ENCODE measurements around the gene CLCN2.

CLCN2 gene

GRCh38 chr3:184361532-184361931 lies at the start of gene CLCN2, which contains the start of gene POLR2H:
Gene CLCN2, minus strand, starts transcription at chr3:184361605. Its CDS starts 126 bp downstream, at chr3:184361479.
Gene POLR2H, plus strand, starts transcription at chr3:184361710. Its CDS starts 1,783 bp downstream, at chr3:184363493.
- no peak for DNase-seq (ENCODE audit: low read depth)

DNA sequence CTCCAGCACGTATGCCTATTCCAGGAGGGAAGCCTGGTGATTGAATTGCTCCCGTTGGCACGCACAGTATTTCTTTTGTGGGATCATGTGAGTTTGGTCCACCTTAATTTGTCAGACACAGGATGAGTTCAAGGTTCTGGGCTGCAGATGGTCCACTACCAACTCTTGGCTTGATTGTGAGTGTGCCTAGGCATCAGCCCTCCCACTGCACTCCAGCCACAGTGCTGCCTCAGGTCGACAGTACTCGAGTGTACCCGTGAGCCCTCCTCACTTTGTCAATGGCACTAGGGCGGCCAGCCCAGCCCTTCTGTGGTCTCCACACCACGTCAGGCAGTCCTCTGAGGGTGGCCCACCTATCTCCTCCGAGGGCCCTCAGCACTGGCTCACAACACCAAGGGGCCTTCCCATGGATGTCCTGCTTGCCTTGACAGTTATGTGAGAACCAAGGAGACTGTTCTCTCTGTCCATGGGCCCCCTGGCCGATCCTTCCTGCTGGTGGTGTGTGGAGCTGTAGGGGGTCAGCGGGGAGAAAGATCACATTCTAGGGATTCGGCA lies 48.6 kb upstream of the CLCN2 start:
- no peak for DNase-seq (ENCODE audit: low read depth)

DNA sequence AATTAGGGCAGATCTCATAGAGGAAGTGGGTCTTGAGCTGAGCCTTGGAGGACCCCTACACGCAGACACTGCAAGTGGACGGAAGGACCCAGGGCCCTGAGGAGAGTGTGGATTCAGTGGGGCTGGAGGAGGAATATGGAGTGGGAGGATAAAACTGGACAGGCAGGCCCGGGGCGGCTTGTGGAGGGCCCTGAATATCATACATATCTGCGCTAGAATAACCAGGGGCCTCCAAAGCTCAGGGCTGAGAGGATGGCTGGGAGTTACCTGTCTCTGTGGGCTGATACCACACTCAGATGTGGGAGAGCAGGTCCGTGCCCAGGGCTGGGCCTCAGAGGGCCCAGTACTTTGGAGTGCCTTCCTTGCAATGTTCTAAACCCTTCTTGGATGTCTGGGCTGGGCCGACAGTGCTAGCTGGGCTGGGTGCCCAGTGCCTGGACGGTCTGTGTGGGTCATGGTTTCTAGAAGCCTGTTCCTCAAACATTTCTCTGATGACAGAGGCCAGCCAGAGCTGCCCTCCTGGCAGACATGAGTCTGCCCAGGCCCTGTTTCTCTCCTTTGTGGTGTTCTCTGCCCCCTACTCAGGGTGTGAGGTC lies 48.0 kb upstream of the CLCN2 start:
- no peak for DNase-seq (ENCODE audit: low read depth)

- no peak for DNase-seq (ENCODE audit: low read depth)
Measured at GRCh38 chr3:184405075-184406030, 43.9 kb upstream of the CLCN2 start.

DNA sequence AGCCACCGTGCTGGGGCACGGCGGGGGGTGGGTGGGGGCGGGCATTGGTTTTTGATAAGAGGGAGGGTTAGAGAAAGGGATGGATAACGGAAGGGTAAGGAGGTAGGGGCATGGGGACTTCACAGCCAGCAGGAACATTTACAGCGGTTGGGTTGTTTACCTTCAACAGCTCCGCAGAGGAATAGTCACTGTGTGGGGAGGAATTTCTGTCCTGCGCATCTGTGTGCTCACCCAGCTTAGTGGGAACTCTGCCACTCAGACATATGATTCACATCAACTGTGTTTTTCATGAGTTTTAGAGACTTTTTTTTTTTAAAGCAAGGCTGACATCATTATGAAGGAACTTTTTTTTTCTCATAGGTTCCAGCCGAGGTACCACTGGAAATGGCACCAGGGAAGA lies 38.0 kb upstream of the CLCN2 start:
- DNase-seq (ENCODE audit: low read depth): no peak

GRCh38 chr3:184395320-184395660 lies 33.9 kb upstream of the CLCN2 start:
- no peak for DNase-seq (ENCODE audit: low read depth)

GRCh38 chr3:184391266-184391665 lies 29.9 kb upstream of the CLCN2 start:
- DNase-seq (ENCODE audit: low read depth): no peak

DNA sequence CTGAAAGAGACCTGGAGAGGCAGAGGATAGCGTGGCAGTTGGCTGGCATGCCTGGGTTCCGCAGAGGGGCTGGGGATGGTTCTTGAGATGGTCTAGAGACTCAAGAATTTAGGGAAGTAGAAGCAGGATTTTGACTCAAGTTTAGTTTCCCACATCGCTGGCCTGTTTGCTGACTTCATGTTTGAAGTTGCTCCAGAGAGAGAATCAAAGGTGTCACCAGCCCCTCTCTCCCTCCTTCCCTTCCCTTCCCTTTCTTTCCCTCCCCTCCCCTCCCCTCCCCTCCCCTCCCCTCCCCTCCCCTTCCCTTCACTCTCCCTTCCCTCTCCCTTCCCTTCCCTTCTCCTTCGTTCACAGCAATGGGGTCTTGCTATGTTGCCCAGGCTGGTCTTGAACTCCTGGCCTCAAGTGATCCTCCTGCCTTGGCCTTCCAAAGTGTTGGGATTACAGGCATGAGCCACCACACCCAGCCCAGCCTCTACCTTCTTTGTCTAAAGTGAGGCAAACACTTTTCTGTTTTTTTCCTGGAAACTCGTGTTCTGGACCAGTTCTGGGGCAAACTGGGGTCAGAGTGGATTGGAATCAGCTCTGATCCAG lies 28.6 kb upstream of the CLCN2 start:
- DNase-seq (ENCODE audit: low read depth): no peak

GRCh38 chr3:184389384-184389783 lies 28.0 kb upstream of the CLCN2 start:
- no peak for DNase-seq (ENCODE audit: low read depth)

GRCh38 chr3:184388936-184389230 lies 27.5 kb upstream of the CLCN2 start:
- no peak for DNase-seq (ENCODE audit: low read depth)

DNA sequence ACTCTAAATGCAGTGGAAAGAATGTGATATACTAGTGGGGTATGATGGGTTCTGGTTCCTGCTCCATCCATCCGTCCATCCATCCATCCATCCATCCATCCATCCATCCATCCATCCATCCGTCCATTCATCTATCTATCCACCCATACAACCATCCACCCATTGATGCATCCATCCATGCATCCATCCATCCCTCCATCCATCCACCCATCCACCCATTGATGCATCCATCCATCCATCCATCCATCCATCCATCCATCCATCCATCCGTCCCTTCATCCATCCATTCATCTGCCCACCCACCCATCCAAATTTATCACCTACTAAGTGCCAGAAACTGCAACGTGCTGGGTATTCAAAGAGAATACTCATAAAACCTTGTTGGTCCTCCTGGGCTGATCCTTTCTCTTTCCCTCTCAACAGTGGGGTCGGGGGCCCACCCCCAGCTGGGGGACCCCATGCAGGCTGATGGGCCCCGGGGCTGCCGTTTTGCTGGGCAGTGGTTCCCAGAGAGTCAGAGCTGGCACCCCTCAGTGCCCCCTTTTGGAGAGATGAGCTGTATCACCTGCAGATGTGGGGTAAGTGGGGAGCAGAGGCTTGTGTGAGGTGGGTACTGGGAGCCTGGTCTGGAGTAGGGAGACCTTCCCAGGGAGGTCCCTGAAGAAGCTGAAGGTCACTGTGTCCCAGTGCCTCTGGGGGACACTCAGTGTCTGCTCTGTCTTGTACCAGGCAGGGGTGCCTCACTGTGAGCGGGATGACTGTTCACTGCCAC lies 26.9 kb upstream of the CLCN2 start:
- DNase-seq (ENCODE audit: low read depth): no peak

GRCh38 chr3:184387174-184387714 lies 25.8 kb upstream of the CLCN2 start:
- DNase-seq (ENCODE audit: low read depth): no peak

GRCh38 chr3:184386047-184386806 lies 24.8 kb upstream of the CLCN2 start:
- DNase-seq (ENCODE audit: low read depth): no peak

GRCh38 chr3:184384856-184385422 lies 23.5 kb upstream of the CLCN2 start:
- no peak for DNase-seq (ENCODE audit: low read depth)

DNA sequence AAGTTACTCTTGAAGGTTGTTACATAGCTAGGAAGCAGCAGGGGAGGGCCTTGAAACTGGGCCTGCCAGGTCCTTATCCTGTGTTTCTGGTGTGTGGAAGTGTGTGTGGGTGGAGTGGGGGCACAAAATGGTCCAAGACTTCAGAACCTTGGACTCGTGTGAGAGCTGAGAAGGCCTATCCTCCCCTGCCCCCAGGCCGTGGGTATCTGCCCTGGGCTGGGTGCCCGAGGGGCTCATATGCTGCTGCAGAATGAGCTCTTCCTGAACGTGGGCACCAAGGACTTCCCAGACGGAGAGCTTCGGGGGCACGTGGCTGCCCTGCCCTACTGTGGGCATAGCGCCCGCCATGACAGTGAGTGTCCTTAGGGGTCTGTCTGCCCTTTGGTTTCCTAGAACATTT lies 22.9 kb upstream of the CLCN2 start:
- DNase-seq (ENCODE audit: low read depth): no peak

DNA sequence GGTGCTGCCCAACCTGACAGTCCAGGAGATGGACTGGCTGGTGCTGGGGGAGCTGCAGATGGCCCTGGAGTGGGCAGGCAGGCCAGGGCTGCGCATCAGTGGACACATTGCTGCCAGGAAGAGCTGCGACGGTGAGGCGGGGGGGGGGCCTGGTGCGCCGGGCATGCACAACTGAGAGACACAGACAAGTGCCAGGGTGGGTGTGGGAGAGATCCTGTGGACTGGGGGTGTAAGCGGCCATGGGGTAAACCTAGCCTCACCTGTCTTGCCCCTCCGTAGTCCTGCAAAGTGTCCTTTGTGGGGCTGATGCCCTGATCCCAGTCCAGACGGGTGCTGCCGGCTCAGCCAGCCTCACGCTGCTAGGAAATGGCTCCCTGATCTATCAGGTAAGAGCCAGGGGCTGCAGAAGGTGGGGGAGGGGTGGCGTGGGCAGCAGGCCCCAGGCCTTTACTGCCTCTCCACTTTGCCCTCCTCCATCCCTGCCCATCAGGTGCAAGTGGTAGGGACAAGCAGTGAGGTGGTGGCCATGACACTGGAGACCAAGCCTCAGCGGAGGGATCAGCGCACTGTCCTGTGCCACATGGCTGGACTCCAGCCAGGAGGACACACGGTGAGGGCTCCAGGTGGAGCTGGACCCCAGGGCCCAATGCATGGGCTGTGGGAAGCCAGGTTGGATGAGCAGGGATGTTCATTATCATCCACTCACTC lies 21.8 kb upstream of the CLCN2 start:
- no peak for DNase-seq (ENCODE audit: low read depth)

DNA sequence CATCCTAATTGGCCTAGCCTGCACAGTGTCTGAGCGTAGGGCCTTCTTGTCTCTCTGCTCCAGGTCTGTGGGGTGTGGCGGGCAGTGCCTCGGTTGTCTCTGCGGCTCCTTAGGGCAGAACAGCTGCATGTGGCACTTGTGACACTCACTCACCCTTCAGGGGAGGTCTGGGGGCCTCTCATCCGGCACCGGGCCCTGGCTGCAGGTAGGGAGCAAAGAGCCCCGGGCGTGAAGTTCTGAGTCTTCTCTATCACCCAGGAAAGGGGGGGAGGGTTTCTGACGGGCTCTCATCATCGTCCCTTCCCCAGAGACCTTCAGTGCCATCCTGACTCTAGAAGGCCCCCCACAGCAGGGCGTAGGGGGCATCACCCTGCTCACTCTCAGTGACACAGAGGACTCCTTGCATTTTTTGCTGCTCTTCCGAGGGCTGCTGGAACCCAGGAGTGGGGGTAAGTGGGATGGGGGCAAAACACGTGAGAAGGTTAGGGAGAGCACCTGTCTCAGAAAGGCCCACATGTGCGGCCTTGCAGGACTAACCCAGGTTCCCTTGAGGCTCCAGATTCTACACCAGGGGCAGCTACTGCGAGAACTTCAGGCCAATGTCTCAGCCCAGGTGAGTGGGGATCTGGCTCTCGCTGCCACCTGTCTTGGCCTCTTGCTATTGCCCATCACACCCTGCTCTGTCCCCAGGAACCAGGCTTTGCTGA lies 21.1 kb upstream of the CLCN2 start:
- DNase-seq (ENCODE audit: low read depth): no peak

DNA sequence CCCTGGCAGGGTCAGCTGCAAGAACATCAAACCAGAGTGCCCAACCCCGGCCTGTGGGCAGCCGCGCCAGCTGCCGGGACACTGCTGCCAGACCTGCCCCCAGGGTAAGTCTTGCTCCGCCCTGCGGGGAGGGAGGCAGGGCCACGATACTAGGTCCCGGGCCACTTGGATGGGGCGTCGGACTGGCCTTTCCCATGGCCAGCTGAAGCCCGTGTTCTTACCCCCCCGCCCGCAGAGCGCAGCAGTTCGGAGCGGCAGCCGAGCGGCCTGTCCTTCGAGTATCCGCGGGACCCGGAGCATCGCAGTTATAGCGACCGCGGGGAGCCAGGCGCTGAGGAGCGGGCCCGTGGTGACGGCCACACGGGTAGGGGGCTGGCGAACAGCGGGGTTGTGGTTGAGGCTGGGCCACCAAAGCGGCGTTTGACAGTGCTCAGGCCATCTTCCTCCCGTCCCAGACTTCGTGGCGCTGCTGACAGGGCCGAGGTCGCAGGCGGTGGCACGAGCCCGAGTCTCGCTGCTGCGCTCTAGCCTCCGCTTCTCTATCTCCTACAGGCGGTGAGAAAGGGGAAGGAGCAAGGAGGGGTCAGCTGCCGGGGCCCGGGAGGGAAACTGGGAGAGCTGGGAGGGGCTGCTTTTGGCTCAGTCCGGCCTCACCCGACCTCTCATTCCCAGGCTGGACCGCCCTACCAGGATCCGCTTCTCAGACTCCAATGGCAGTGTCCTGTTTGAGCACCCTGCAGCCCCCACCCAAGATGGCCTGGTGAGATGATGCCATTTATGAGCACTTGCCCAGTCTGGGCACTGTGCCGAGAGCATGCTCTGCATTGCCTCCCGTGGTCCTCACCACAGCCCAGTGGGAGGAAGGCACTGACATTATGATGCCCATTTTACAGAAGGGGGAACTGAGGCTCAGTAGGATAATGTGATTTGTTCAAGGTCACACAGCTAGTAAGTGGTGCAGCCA lies 20.1 kb upstream of the CLCN2 start:
- no peak for DNase-seq (ENCODE audit: low read depth)

Data from activated T-cell treated with anti-CD3 and anti-CD28 coated beads for 48 hours (primary cell).